Right forelimb (tissue), 1 donor: ENCODE measurements around the gene MCU.
"Not testable (repeated sequence)": the region's sequence is repeated elsewhere in the genome, so short reads cannot be mapped to it uniquely, and the experiment has no call there.

Experiments used
- DNase-seq: peaks from one replicate; pipeline ENCODE4 v3.0.0-alpha.2; 2018

MCU gene

GRCh38 chr10:72764151-72764550 is 72.2 kb downstream of the MCU start:
- no peak for DNase-seq

- DNase-seq: no peak
These were observed 73.3 kb downstream of the MCU start for GRCh38 chr10:72765051-72765745.

- not testable (repeated sequence) for DNase-seq
These were observed 79.3 kb downstream of the MCU start for GRCh38 chr10:72771195-72771594.

GRCh38 chr10:72772031-72772430 is 80.1 kb downstream of the MCU start:
- no peak for DNase-seq

GRCh38 chr10:72779874-72780273 is 87.9 kb downstream of the MCU start:
- DNase-seq: no peak

- DNase-seq: no peak
These were observed 90.8 kb downstream of the MCU start for GRCh38 chr10:72782649-72783330.

GRCh38 chr10:72783410-72783833 is 91.5 kb downstream of the MCU start:
- DNase-seq: no peak

- DNase-seq: peak; percentile 80
These were observed 92.8 kb downstream of the MCU start for GRCh38 chr10:72784551-72785351.

GRCh38 chr10:72785409-72785808 is 93.5 kb downstream of the MCU start:
- no peak for DNase-seq

GRCh38 chr10:72790216-72790990 is 98.5 kb downstream of the MCU start:
- DNase-seq: no peak

- DNase-seq: no peak
These were observed 100.3 kb downstream of the MCU start for GRCh38 chr10:72792288-72792687.

- no peak for DNase-seq
These were observed 101.8 kb downstream of the MCU start for GRCh38 chr10:72793752-72794151.

GRCh38 chr10:72794260-72794659 is 102.3 kb downstream of the MCU start:
- no peak for DNase-seq

GRCh38 chr10:72796042-72796441 is 104.1 kb downstream of the MCU start:
- DNase-seq: no peak

- DNase-seq: no peak
These were observed 104.6 kb downstream of the MCU start for GRCh38 chr10:72796538-72796937.

- DNase-seq: no peak
These were observed 108.2 kb downstream of the MCU start for GRCh38 chr10:72800000-72800740.

- DNase-seq: no peak
These were observed 108.8 kb downstream of the MCU start for GRCh38 chr10:72800741-72801092.

- no peak for DNase-seq
These were observed 109.4 kb downstream of the MCU start for GRCh38 chr10:72801263-72801868.

- no peak for DNase-seq
These were observed 110.4 kb downstream of the MCU start for GRCh38 chr10:72802332-72802731.

- no peak for DNase-seq
These were observed 111.0 kb downstream of the MCU start for GRCh38 chr10:72802763-72803505.

GRCh38 chr10:72808001-72808400 is 116.1 kb downstream of the MCU start:
- DNase-seq: no peak
